ENCODE data around the gene CFAP54. TPM values are rescaled to one million over a fixed set of nuclear protein-coding genes. Genes with fewer than 3 reads are reported as not detected.
"Not testable (repeated sequence)": the region's sequence is repeated elsewhere in the genome, so short reads cannot be mapped to it uniquely, and the experiment has no call there.

Gene CFAP54
- total RNA-seq, 1 donor from 2014 or later: 0.13 TPM

DNA sequence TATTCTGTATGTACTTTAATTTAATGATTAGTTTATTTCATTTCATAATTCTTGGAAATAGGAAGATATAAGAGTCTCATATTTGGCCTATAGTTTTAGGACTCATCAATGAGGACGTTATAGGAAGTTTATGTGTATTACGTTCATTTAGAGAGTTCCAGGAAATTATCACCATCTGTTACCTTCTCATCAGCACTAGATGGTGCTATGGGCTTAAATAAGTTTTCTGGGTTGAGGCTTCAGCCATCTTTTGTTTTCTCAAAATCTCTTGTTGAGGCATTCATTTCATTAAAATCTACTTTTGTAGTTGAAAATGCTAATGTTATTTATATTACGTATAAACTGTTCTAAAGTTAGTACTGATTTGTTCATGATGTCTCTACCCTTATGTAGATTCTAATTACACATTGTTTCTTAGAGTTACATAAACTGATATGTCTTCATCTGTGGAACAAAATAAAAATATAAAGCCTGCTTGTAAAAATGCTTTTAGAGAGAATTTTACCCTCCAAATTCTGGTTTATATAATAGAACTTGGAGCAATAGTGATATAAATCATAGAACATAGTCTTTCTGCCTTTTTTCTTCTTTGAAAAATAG lies 89.2 kb downstream of the CFAP54 start:
- intact Hi-C loops (cut with DNase I): loop anchor here (5.0 to 10.0 kb wide), 2 partner anchors 404 to 726 kb away; no protein-coding TSS in a partner anchor
- ATAC-seq (ENCODE audit: poor library complexity) (peak; percentile 57), DNase-seq (no peak)

DNA sequence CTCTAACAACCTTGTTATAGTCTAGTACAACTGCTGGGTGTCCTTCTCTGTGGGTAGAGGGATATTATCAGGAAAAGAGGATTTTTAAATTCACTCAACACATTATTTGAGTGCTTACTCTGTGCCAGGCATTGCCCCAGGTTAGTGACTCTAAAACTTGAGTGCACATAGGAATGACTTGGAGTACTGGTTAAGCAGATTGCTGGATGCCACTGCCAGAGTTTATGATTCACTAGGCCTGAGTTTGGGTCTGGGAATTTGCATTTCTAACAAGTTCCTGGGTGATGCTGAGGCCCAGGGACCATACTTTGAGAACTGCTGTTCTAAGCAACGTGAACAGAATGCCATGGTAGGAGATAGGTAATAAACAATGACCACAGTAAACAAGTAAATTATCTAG lies 96.6 kb downstream of the CFAP54 start:
- no peak for ATAC-seq (ENCODE audit: poor library complexity)
- intact Hi-C loops (cut with DNase I): loop anchor here (10.0 kb wide), 1 partner anchor 1809 kb away; no protein-coding TSS in a partner anchor
- DNase-seq: no peak

DNA sequence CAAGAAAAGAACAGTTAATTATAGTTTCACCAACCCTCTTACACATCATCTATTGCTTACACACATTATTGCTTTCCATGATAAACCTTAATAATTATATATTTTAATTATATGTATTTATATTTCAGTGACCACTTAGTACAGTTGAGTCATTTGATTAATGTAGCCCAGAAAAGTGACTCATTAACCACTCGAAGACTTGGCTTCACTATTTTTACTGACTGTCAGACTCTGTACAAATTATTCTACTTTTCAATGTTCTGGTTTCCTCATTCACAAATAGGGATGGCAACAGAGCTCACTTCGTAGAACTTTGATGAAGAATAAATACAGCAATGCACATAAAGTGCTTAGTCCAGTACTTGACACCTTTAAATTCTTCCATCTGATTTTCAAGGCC lies 98.3 kb downstream of the CFAP54 start:
- intact Hi-C loops (cut with DNase I): loop anchor here (10.0 kb wide), 1 partner anchor 1807 kb away; no protein-coding TSS in a partner anchor
- DNase-seq (no peak), ATAC-seq (ENCODE audit: poor library complexity) (no peak)

DNA sequence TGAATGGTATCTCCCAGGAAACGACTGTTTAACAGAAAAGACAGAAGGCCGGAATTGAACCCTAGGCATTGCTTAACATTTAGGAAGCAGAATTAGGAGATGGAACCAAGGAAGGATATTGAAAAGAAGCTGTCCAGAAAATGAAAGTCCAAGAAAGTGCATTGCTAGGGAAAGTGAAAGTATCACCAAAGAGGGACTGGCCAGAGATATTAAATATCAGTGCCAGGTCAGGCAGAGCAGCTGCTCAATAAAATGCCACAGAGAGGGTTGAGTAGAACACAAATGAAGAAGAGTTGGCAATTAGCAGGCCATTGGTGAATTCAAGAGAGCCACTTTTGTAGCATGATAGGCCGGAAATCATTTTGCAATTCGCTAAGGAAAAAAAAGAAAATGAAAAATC lies 101.6 kb downstream of the CFAP54 start:
- ATAC-seq (ENCODE audit: poor library complexity) (no peak), DNase-seq (no peak)
- intact Hi-C loops (cut with DNase I): no loop called here

DNA sequence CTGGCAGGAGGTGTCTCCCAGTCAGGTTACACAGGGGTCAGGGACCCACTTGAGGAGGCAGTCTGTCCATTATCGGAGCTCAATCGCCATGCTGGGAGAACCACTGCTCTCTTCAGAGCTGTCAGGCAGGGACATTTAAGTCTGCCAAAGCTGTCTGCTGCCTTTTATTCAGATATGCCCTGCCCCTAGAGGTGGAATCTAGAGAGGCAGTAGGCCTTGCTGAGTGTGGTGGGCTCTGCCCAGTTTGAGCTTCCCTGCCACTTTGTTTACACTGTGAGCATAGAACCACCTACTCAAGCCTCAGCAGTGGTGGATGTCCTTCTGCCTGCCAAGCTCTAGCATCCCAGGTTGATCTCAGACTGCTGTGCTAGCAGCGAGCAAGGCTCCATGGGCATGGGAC lies 115.0 kb downstream of the CFAP54 start:
- ATAC-seq (ENCODE audit: poor library complexity); DNase-seq; intact Hi-C loops (cut with DNase I): not testable (repeated sequence)

DNA sequence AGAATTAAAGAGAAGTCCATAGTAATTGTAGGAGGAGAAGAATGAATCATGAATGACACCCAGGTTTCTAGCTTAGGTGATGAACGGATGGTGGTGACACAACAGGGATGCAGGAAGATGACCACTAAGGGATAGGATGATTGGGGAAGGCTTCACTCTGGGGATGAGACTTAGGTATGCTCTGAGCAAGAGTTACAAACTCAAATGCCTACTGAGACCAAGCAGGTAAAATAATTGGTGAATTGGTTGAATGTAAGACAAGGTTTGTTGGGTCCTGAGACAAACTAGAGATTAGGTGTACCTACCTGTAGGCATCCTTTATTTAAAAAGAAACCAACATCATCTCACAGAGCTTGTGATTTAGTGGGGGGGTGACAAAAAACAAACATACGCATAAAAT lies 116.3 kb downstream of the CFAP54 start:
- DNase-seq: no peak
- intact Hi-C loops (cut with DNase I): no loop called here
- ATAC-seq (ENCODE audit: poor library complexity): no peak

DNA sequence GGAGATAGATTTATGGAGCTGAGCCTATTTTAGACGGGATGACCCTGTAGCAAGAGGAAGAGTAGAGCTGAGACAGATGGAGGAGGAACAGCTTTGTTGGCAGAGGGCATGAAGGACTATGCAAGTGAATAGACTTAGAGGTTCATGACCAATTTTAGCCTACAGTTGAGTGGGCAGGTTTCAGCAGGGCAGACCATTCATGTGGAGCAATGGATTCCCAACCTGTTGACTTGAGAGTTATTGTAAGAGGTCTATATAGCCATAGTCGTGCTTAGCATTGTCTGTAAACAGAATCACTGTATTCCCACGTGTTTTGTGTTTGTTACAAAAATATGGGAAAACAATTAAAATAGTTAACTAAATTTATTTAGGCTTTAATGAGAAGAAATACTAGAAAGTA lies 116.8 kb downstream of the CFAP54 start:
- ATAC-seq (ENCODE audit: poor library complexity) (no peak), DNase-seq (no peak)
- intact Hi-C loops (cut with DNase I): no loop called here

DNA sequence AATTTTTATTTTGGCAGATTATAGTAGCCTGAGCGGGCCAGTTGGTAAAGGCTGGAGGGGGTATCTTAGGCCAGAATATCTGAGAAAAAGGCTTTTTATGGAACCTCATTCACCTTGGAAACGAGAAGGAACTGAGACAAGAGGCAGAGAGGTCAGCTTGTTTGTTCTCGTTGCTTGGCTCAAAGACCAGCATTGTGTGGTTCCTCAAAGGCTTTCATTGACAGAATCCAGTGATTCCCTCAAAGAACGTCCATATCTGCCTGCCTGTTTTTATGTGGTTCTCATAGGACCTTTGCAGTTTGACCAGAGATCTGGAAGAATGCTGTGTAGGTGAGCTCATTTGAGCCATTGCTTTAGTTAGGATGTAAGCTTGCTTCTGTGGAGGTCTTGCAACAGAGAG lies 117.3 kb downstream of the CFAP54 start:
- intact Hi-C loops (cut with DNase I): no loop called here
- ATAC-seq (ENCODE audit: poor library complexity) (no peak), DNase-seq (no peak)

DNA sequence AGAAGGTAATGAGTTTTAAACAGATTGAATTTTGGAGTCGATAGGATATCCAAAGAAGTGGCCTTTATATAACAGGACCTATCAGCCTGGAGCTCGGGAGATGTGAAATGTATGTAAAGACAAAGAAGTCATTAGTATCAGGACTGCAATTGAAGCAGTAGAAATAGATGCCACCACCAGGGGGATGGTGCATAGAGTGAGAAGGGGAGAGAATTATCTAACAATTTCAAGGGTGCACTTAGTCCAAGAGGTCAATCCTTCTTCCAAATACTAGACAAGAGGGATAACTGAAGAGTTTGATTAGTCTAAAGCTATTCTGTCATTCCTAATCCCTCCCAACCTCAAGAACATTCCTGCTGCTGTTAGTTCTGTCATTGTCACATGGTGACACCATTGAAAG lies 127.8 kb downstream of the CFAP54 start:
- intact Hi-C loops (cut with DNase I): no loop called here
- no peak for ATAC-seq (ENCODE audit: poor library complexity)
- DNase-seq: no peak

DNA sequence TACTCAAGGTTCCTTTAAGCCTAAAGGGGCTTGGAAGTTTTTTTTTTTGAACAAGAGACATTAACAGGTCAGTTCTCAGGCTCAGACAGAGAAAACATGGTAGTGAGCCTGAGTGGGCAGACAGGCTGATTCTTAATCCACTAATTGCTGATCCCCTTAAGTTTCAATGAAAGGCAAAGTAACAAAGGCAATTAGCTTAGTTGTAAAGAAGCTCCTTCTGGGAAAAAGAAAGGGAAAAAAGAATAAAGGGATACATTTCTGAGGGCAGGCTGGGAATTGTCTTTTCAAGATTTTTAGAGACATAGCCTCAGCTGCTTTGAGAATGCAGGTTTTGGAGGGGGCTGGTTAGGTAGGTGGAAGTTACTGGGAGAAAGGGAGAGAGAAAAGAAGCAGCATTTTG lies 133.8 kb downstream of the CFAP54 start:
- ATAC-seq (ENCODE audit: poor library complexity): no peak
- intact Hi-C loops (cut with DNase I): no loop called here
- DNase-seq: no peak

DNA sequence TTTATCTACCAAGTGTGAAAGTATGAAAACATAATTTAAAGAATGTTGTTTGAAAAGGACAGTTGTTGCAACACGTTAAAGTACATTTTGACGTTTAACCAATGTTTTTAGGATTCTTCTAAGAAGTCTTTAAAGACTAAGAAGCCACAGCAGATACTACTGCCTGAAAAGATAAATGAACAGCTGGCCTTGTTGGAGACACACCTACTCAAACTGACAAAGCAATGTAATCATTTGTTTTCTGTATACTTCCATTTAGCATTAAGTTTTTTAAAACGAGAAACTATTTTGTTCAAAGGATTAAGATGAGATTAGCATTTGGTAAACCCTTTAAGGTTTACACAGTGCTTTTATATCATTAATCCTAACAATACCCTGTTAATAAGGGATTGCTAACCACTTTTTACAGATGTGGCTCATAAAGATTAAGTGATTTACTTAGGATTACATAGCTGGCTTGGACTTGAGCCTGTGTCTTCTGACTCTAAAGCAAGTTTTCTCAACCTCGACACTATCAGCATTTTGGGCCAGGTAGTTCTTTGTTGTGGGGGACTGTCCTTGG lies 134.4 kb downstream of the CFAP54 start:
- intact Hi-C loops (cut with DNase I): no loop called here
- DNase-seq (no peak), ATAC-seq (ENCODE audit: poor library complexity) (no peak)

DNA sequence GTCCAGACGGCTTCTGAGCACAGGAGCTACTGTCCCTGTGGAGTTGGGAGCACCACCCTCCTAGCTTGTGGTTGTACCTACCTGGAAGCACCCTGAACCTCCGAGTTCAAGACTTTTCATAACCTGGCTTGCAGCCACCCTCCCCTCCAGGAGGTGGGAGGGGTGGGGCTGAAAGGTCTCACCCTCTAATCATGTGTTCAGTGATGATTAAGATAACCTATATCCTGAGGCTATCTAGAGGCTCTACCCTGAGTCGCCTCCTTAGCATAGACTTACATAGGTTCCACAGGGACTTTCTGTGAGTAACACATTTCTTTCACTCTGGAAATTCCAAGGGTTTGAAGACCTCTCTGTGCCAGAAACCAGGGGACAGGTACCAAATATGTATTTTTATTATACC lies 146.5 kb downstream of the CFAP54 start:
- ATAC-seq (ENCODE audit: poor library complexity) (no peak), DNase-seq (no peak)
- intact Hi-C loops (cut with DNase I): no loop called here

DNA sequence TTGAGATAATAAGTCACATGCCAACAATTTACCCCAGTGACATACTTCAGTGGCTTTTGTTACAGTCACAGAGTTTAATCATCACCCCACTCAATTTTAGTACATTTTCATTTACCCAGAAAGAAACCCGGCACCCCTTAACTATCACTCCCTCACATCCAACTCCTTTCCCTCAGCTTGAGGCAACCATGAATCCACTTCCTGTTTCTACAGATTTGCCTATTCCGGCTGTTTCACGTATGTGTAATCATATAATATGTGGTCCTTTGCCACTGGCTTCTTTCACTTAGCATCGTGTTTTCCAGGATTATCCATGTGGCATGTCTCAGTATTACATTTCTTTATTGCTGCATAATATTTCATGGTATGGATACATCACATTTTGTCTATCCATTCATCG lies 147.5 kb downstream of the CFAP54 start:
- intact Hi-C loops (cut with DNase I): no loop called here
- no peak for DNase-seq
- ATAC-seq (ENCODE audit: poor library complexity): no peak

DNA sequence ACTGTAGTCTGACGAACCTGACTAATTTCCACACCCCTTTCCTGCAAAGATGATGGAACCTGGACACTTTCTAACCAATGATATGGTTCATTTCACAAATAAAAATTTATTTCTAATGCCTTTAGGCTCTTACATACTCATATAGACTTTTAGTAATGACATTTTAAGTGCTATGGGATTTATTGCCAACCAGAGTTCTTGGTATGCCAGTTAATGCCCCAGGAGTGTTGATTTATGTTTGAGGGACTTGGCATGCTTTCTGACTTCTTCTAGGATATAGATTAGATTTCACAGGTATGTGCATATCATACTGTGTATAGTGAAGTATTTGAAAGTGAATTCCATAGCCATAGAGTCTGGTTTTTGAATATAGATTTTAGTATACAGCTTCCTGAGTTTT lies 159.5 kb downstream of the CFAP54 start:
- intact Hi-C loops (cut with DNase I): no loop called here
- DNase-seq (no peak), ATAC-seq (ENCODE audit: poor library complexity) (no peak)

DNA sequence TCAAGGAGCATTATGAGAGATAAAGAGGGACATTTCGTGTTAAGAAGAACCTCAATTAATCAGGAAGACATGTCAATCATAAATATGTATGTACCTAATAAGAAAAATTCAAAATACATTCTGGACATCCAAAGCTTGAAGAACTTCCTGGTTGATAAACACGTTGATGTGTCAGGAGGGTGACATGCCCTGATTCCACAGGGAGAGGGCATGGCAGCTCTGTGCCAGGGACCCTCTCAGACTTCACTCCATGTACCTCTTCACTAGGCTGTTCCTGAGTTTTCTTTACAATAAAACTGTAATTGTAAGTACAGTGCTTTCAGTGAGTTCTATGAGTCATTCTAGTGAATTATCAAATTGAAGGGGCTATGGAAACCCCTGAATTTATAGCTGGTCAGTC lies 163.5 kb downstream of the CFAP54 start:
- no peak for ATAC-seq (ENCODE audit: poor library complexity)
- DNase-seq: no peak
- intact Hi-C loops (cut with DNase I): no loop called here

DNA sequence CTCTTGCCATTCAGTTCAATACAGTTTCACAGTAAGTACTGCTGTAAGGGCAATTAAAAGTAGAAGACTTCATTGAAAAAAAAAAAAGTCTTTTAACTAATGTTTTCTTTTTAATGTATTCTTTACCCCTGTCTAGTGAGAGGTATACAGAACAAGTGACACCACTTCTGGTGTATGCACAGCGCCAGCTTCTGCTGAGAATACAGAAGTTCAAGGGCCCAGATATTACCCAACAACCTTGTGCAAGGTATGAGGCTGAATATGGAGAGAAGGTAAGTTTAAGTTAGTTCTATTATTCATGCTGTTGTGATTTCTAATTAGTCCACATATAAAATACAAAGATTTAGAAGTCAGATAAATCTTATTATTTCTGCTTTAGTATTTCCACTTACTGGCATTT lies 168.7 kb downstream of the CFAP54 start:
- ATAC-seq (ENCODE audit: poor library complexity) (no peak), DNase-seq (no peak)
- intact Hi-C loops (cut with DNase I): no loop called here

DNA sequence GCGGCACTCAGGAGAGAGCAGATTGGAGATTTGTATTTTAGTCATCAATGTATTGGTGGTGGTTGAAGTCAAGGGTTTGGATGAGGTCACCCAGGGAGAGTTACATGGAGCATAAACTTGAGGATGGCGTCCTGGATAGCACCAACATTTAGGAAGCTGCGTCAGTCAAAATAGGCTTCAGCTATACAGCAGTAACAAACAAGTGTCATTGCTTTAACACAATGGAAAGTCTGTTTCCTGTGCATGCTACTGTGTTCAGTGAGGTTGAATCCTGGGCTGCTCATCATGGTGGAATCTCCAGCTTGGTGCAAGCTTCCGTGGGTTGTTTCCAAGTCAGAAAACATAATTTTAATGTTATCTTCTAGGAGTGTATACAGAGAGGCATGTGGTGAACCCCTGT lies 180.4 kb downstream of the CFAP54 start:
- ATAC-seq (ENCODE audit: poor library complexity): no peak
- DNase-seq: no peak
- intact Hi-C loops (cut with DNase I): no loop called here

DNA sequence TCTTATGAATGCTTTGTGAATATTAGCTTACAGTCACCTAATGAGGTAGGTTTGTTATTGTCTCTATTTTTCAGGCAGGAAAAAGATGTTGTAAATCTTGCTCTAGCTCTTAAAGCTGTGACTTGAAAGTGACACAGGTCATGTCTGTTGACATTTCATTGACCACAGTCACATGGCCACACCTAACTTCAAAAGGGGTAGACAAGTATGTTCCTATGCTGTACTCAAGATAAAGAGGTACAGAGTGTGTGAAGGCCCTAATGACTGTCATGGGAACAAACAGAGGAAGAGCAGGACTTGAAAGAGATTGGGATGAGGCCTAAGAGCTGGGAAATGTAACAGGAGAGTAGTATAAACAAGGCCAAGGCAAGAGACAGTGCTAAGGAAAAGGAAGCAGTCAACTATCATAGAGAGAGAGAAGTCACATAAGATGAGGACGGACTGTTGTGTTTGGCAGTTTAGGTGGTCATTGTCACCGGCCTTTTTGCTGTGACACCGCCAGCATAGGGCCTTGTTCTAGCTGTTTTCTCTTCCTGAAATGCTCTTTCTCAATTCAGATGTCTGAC lies 181.0 kb downstream of the CFAP54 start:
- intact Hi-C loops (cut with DNase I): no loop called here
- ATAC-seq (ENCODE audit: poor library complexity): no peak
- no peak for DNase-seq

DNA sequence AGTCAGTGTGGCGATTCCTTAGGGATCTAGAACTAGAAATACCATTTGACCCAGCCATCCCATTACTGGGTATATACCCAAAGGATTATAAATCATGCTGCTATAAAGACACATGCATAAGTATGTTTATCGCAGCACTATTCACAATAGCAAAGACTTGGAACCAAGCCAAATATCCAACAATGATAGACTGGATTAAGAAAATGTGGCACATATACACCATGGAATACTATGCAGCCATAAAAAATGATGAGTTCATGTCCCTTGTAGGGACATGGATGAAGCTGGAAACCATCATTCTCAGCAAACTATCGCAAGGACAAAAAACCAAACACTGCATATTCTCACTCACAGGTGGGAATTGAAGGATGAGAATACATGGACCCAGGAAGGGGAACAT lies 186.1 kb downstream of the CFAP54 start:
- ATAC-seq (ENCODE audit: poor library complexity); DNase-seq; intact Hi-C loops (cut with DNase I): not testable (repeated sequence)

DNA sequence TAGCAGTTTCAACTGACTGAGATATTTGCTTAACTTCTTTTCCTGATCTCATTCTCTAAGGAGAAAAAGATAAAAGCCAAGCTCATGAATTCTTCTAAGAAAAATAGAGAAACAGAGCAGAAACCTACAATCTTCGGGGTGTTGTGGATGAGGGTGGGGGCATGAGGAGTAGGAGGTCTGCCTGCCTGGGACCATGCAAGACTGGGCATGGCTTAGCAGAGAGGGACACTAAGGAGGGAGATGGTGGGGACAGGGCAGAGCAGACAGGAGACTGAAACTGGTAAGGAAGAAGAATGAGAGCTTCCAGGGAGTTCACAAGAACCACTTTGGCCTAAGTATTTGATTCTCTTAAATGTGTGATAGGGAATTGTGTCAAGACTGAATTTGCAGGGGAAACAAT lies 188.0 kb downstream of the CFAP54 start:
- ATAC-seq (ENCODE audit: poor library complexity) (no peak), DNase-seq (no peak)
- intact Hi-C loops (cut with DNase I): no loop called here

DNA sequence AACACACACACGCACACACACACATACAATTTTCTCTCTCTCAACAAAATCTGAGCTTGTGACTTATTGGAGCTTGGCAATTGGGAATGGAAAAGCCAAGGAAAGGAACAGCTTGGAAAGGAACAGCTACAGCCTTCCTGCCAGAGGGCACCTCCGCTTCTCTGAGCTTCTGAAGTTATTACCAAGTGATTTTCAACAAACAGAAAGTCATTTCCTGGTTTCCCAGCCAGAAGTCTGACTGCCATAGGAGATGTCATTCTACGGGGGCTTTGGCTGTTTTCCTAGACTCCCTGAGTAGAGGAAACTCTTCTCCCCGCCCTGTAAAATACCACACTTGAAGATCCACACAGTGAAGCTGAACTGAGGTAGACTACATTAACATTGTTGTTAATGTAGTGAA lies 198.3 kb downstream of the CFAP54 start:
- intact Hi-C loops (cut with DNase I): no loop called here
- DNase-seq (no peak), ATAC-seq (ENCODE audit: poor library complexity) (no peak)
